Right lobe of liver (tissue), 4 donors: Measurements from ENCODE around the gene MRGPRX2.

Experiments used
- CTCF ChIP-seq, 4 donors: fragments of 200-600 bp in 3 of 4; fragments of 450-650 bp in 1 of 4; IDR thresholded peaks; one replicate each; pipeline versions ENCODE4 v1.5.1 to v1.8.0; 2016 to 2022; ENCODE audit warnings: antibody characterized with exemption in 4 of 4, mild to moderate bottlenecking in 2 of 4
- POLR2A ChIP-seq: fragments of 450-650 bp; IDR thresholded peaks from one replicate; pipeline ENCODE4 v1.6.1; 2017; ENCODE audit warnings: antibody characterized with exemption, mild to moderate bottlenecking
- donor health status: DM: no; HTN: no; CAD: no.
- donor health status: DM: no; HTN: no; CAD: no.
- donor health status: DM: no; HTN: yes; CAD: no.

GRCh38 chr11:19110295-19110694 is 49.8 kb upstream of the MRGPRX2 start:
- no peak for TF ChIP-seq CTCF (IDR thresholded peaks at IDR 0.05)
- TF ChIP-seq POLR2A, result no peak
